GM12878 (cell line): ENCODE results near the gene KRT7.

Source experiments
- BHLHE40 ChIP-seq, 2 experiments: fragments of 450-650 bp in 1 of 2; IDR thresholded peaks; 2 replicates each; pipeline ENCODE4 v1.6.1; 2011 to 2017; ENCODE audit warnings: low read depth in 2 of 2, borderline replicate concordance in 1 of 2, improper control_type of control experiment in 1 of 2, low read length in 1 of 2, mild to moderate bottlenecking in 1 of 2
- CTCF ChIP-seq, 3 experiments: IDR thresholded peaks in 2 of 3; conservative IDR thresholded peaks in 1 of 3; 2 replicates each; pipeline ENCODE4 v1.5.1; 2011; ENCODE audit warnings: low read depth in 3 of 3, low read length in 3 of 3, mild to moderate bottlenecking in 3 of 3, control low read depth in 2 of 3, moderate library complexity in 2 of 3, inconsistent platforms in 1 of 3, mixed read lengths in 1 of 3; ENCODE audit not compliant: control insufficient read depth in 2 of 3, insufficient read depth in 1 of 3; ENCODE audit errors: extremely low read depth in 1 of 3
- ETV6 ChIP-seq, 2 experiments: fragments of 450-650 bp in 1 of 2; IDR thresholded peaks in 1 of 2; conservative IDR thresholded peaks in 1 of 2; 2 replicates each; pipeline ENCODE4 v1.6.1; 2014; ENCODE audit warnings: antibody characterized with exemption in 1 of 2, borderline replicate concordance in 1 of 2, low read depth in 1 of 2, mild to moderate bottlenecking in 1 of 2, moderate library complexity in 1 of 2
- FOXM1 ChIP-seq: IDR thresholded peaks from 2 replicates; pipeline ENCODE4 v1.6.1; 2012; ENCODE audit warnings: low read depth, mild to moderate bottlenecking, inconsistent platforms, low read length, moderate library complexity
- GABPA ChIP-seq: IDR thresholded peaks from 2 replicates; pipeline ENCODE4 v1.6.1; 2014; ENCODE audit warnings: antibody characterized with exemption, low read depth, mild to moderate bottlenecking, inconsistent platforms
- POLR2A ChIP-seq: IDR thresholded peaks from 2 replicates; pipeline ENCODE4 v1.6.1; 2011; ENCODE audit warnings: low read depth, mild to moderate bottlenecking, low read length
- POLR2AphosphoS5 ChIP-seq: IDR thresholded peaks from 2 replicates; pipeline ENCODE4 v1.6.1; 2011; ENCODE audit warnings: mild to moderate bottlenecking, low read length, inconsistent platforms
- RFX5 ChIP-seq: IDR thresholded peaks from 2 replicates; pipeline ENCODE4 v1.6.1; 2011; ENCODE audit warnings: low read depth, low read length, improper control_type of control experiment
- ZNF274 ChIP-seq: IDR thresholded peaks from one replicate; pipeline ENCODE4 v1.8.0; 2011; ENCODE audit not compliant: insufficient read length, insufficient read depth

- TF ChIP-seq ZNF274 (no peak), FOXM1 (no peak), POLR2A (no peak), POLR2AphosphoS5 (no peak), CTCF (IDR thresholded peaks at IDR 0.05 in 2 of 3, conservative IDR thresholded peaks at IDR 0.05 in 1 of 3; ENCODE audit: control insufficient read depth in 2 of 3, extremely low read depth in 1 of 3, insufficient read depth in 1 of 3, low read depth in 3 of 3, low read length in 3 of 3) (no peak), GABPA (no peak), BHLHE40 (IDR thresholded peaks at IDR 0.05; ENCODE audit: borderline replicate concordance in 1 of 2, low read depth in 2 of 2, low read length in 1 of 2) (no peak), RFX5 (no peak), ETV6 (conservative IDR thresholded peaks at IDR 0.05 in 1 of 2, IDR thresholded peaks at IDR 0.05 in 1 of 2; ENCODE audit: borderline replicate concordance in 1 of 2, low read depth in 1 of 2) (no peak)
Observed at GRCh38 chr12:52195065-52195730, 37.8 kb upstream of the KRT7 start.
